GM21737 (cell line): ENCODE measurements around the gene PIF1.
"Not testable (repeated sequence)": the region's sequence is repeated elsewhere in the genome, so short reads cannot be mapped to it uniquely, and the experiment has no call there.

Experiments
- ATAC-seq: cut with Tn5 transposase; IDR thresholded peaks from one replicate; pipeline ENCODE4 v1.9.1; 2021; ENCODE audit warnings: mild to moderate bottlenecking, moderate library complexity; ENCODE audit not compliant: unreplicated experiment

The PIF1 gene

GRCh38 chr15:64813075-64813474, 12.4 kb downstream of the PIF1 start:
- no peak for ATAC-seq

GRCh38 chr15:64810497-64811326, 14.7 kb downstream of the PIF1 start:
- no peak for ATAC-seq

GRCh38 chr15:64809649-64810496, 15.6 kb downstream of the PIF1 start:
- no peak for ATAC-seq

GRCh38 chr15:64808785-64809453, 16.5 kb downstream of the PIF1 start:
- no peak for ATAC-seq

DNA sequence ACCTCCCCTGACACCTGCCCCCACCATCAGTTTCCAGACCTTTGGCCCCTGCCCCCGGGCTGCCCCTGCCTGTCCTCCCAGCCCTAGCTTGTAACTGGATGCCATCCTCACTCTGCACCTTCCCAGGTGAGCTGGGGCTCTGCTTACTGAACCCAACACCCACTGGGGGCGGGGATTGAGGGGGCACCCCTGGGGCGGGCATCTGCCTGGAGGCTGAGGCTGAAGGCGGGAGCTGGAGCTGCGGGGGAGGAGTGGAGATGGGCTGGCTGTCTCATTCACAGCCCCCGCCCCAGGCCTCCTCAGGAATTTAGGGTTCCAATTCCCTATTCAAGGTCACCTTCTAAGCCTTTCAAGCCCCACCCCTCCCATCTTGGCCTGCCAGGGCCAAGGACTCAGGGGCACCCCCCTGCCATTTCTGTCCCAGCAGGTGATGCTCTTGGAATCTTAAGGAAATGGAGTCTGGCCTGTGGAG, 17.7 kb downstream of the PIF1 start:
- no peak for ATAC-seq

GRCh38 chr15:64807051-64807749, 18.2 kb downstream of the PIF1 start:
- no peak for ATAC-seq

GRCh38 chr15:64806509-64806908, 18.9 kb downstream of the PIF1 start:
- ATAC-seq: no peak

- ATAC-seq: no peak
Observed at GRCh38 chr15:64804619-64805018, 20.8 kb downstream of the PIF1 start.

- ATAC-seq: no peak
Observed at GRCh38 chr15:64803526-64803925, 21.9 kb downstream of the PIF1 start.

DNA sequence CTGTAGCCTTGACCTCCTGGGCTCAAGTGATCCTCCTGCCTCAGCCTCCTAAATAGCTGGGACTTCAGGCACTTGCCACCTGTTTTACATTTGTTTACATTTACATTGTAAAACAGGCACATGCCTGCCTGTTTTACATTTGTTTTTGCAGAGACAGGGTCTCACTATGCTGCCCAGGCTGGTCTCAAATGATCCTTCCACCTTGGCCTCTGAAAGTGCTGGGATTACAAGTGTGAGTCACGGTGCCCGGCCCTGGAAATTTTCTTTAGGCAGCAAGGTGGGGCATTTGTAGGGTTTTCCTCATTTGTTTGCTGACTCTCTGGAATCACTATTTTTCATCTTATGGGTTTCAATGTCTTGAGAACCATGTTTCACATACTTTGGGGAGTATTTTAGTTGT, 25.0 kb downstream of the PIF1 start:
- ATAC-seq: no peak

DNA sequence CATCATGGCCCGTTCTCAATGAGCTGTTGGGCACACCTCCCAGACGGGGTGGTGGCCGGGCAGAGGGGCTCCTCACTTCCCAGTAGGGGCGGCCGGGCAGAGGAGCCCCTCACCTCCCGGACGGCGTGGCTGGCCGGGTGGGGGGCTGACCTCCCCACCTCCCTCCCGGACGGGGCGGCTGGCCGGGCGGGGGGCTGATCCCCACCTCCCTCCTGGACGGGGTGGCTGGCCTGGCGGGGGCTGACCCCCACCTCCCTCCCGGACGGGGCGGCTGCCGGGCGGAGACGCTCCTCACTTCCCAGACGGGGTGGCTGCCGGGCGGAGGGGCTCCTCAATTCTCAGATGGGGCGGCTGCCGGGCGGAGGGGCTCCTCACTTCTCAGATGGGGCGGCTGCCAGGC, 26.5 kb downstream of the PIF1 start:
- not testable (repeated sequence) for ATAC-seq

DNA sequence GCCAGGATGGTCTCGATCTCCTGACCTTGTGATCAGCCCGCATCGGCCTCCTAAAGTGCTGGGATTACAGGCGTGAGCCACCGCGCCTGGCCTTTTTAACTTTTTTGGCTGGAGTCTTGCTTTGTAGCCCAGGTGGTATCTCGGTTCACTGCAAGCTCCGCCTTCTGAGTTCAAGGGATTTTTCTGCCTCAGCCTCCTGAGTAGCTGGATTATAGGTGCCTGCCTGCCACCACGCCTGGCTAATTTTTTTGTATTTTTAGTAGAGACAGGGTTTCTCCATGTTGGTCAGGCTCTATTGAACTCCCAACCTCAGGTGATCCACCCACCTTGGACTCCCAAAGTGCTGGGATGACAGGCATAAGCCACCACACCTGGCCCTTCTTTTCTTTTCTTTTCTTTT, 29.5 kb downstream of the PIF1 start:
- not testable (repeated sequence) for ATAC-seq

- not testable (repeated sequence) for ATAC-seq
Observed at GRCh38 chr15:64795299-64795698, 30.1 kb downstream of the PIF1 start.

GRCh38 chr15:64792282-64792681, 33.2 kb downstream of the PIF1 start:
- ATAC-seq: no peak

GRCh38 chr15:64791401-64791800, 34.0 kb downstream of the PIF1 start:
- no peak for ATAC-seq

- no peak for ATAC-seq
Observed at GRCh38 chr15:64783796-64784195, 41.7 kb downstream of the PIF1 start.

DNA sequence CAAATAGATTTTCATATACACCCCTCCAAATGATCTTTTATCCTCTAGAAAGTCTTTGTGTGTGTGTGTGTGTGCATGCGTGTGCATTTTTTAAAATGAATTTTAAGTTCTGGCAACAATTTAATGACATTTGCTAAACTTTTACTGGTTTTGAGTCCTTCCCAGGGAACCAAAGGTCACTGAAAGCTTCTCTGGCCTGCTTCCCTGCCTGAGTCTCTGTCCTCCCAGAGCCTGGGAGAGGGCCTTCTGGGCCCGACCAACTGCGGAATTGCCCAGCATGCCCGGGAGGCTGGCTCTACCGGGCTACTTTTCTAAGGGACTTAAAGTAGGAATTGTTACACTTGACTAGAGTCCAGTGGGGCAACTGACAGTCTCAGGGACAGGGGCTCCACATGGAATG, 42.7 kb downstream of the PIF1 start:
- no peak for ATAC-seq

GRCh38 chr15:64781299-64781698, 44.1 kb downstream of the PIF1 start:
- ATAC-seq: no peak

GRCh38 chr15:64780600-64781156, 44.8 kb downstream of the PIF1 start:
- ATAC-seq: no peak

DNA sequence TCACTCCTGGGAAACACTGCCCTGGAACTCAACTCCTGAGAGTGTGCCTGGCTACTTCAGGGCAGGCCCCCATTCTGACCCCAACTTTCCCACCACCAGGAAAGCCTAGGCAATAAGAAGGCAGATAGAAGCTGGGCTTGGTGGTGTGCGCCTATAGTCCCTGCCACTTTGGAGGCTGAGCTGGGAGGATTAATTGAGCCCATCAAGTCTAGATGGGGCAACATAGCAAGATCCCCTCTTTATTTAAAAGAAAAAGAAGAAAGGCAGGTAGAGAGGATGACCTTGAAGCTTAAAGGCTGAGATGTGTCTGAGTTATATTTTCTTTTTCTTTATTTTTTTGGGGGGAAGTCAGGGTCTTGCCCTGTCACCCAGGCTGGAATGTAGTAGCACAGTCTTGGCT, 45.8 kb downstream of the PIF1 start:
- no peak for ATAC-seq
